Activated CD4-positive, alpha-beta memory T cell treated with anti-CD3 and anti-CD28 coated beads for 36 hours (primary cell): ENCODE measurements around the gene RPTOR. TPM values are rescaled to one million over a fixed set of nuclear protein-coding genes. Genes with fewer than 3 reads are reported as not detected.
"Not testable (repeated sequence)": the region's sequence is repeated elsewhere in the genome, so short reads cannot be mapped to it uniquely, and the experiment has no call there.

Experiments used
- CTCF ChIA-PET: fragments of 350-600 bp; sonication (Branson Sonifier 250); formaldehyde crosslinking; loops from one replicate; lab custom pipeline; 2021; ENCODE audit warnings: antibody characterized with exemption, inconsistent platforms; lab: Charles Lee
- POLR2A ChIA-PET: fragments of 350-600 bp; sonication (Branson Sonifier 250); formaldehyde crosslinking; loops from one replicate; lab custom pipeline; 2021; ENCODE audit warnings: antibody characterized with exemption; lab: Charles Lee
- DNase-seq: peaks from one replicate; pipeline ENCODE4 v3.0.0-alpha.2; 2020
- H3K27ac Mint-ChIP-seq: one replicate; pipeline ENCODE4 v1.8.0; 2021; ENCODE audit warnings: mixed read lengths
- H3K27me3 Mint-ChIP-seq: one replicate; pipeline ENCODE4 v1.8.0; 2021; ENCODE audit warnings: mixed read lengths
- H3K36me3 Mint-ChIP-seq: one replicate; pipeline ENCODE4 v1.8.0; 2021; ENCODE audit warnings: mixed read lengths
- H3K4me1 Mint-ChIP-seq: one replicate; pipeline ENCODE4 v1.8.0; 2021; ENCODE audit warnings: low read depth, mixed read lengths
- H3K4me3 Mint-ChIP-seq: one replicate; pipeline ENCODE4 v1.8.0; 2021; ENCODE audit warnings: mild to moderate bottlenecking, mixed read lengths
- H3K9me3 Mint-ChIP-seq: one replicate; pipeline ENCODE4 v1.8.0; 2021; ENCODE audit warnings: mixed read lengths
- intact Hi-C: fragments of 100-400 bp; cut with micrococcal nuclease; formaldehyde crosslinking; loops from one replicate; pipeline ENCODE4 v1.15.1; 2023
- total RNA-seq, 2 experiments: library from RNA; stranded (reverse); gene quantifications; one replicate each; pipeline ENCODE4 v1.2.3, GENCODE V29; 2021

The RPTOR gene
- total RNA-seq, 2 experiments from 2014 or later = 41.5 to 47.9 TPM

- no peak overlapping the region for H3K27ac Mint-ChIP-seq
- H3K36me3 Mint-ChIP-seq = no peaks in the 10 kb centered on the region
- ChIA-PET CTCF (interaction anchor here (0.8 to 1.2 kb wide), 2 partner anchors 10 kb away, joined by 4 read pairs; no protein-coding TSS in a partner anchor), POLR2A (interaction anchor here (1.1 kb wide), 1 partner anchor 21 kb away, joined by 3 read pairs; the partner anchor contains the start of gene RPTOR)
- no peaks in the 10 kb centered on the region for H3K9me3 Mint-ChIP-seq
- H3K4me1 Mint-ChIP-seq = peaks cover 7% of the 10 kb centered on the region
- intact Hi-C loops = no loop called here
- H3K4me3 Mint-ChIP-seq = no peak overlapping the region
- DNase-seq = no peak
- H3K27me3 Mint-ChIP-seq = no peaks in the 10 kb centered on the region
These were observed 20.9 kb downstream of the RPTOR start for GRCh38 chr17:80565343-80566053.

GRCh38 chr17:80566054-80566400, 21.4 kb downstream of the RPTOR start:
- DNase-seq = no peak
- no peaks in the 10 kb centered on the region for H3K36me3 Mint-ChIP-seq
- H3K4me1 Mint-ChIP-seq = peaks cover 9% of the 10 kb centered on the region
- no peaks in the 10 kb centered on the region for H3K9me3 Mint-ChIP-seq
- no peak overlapping the region for H3K27ac Mint-ChIP-seq
- H3K4me3 Mint-ChIP-seq = no peak overlapping the region
- ChIA-PET POLR2A (interaction anchor here (1.1 kb wide), 1 partner anchor 21 kb away, joined by 3 read pairs; the partner anchor contains the start of gene RPTOR), CTCF (interaction anchor here (0.8 kb wide), 1 partner anchor 10 kb away, joined by 4 read pairs; no protein-coding TSS in a partner anchor)
- no peaks in the 10 kb centered on the region for H3K27me3 Mint-ChIP-seq
- intact Hi-C loops = no loop called here

DNA sequence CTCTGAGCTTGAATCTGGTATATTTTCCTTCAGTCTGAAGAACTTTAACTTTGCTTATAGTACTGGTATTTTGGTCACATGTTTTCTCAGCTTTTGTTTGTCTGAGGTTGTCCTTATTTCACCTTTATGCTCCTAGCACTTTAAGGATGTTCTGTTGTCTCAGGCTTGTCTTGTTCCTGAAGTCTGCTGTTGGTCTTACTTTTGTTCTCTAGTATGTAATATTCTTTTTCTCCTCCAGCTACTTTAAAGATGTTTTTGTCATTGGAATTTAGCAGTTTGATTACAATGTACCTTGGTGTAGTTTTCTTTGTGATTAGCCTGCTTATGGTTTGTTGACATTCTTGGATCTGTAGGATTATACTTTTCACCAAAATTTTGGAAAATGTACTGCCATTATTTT, 23.6 kb downstream of the RPTOR start:
- ChIA-PET POLR2A (no interaction called here), CTCF (interaction anchor here (1.2 kb wide), 1 partner anchor 141 kb away, joined by 3 read pairs; no protein-coding TSS in a partner anchor)
- no peaks in the 10 kb centered on the region for H3K9me3 Mint-ChIP-seq
- no peak overlapping the region for H3K4me3 Mint-ChIP-seq
- no peak overlapping the region for H3K27ac Mint-ChIP-seq
- no peak for DNase-seq
- intact Hi-C loops = no loop called here
- peaks cover 5% of the 10 kb centered on the region for H3K36me3 Mint-ChIP-seq
- H3K4me1 Mint-ChIP-seq = peaks cover 8% of the 10 kb centered on the region
- H3K27me3 Mint-ChIP-seq = no peaks in the 10 kb centered on the region

DNA sequence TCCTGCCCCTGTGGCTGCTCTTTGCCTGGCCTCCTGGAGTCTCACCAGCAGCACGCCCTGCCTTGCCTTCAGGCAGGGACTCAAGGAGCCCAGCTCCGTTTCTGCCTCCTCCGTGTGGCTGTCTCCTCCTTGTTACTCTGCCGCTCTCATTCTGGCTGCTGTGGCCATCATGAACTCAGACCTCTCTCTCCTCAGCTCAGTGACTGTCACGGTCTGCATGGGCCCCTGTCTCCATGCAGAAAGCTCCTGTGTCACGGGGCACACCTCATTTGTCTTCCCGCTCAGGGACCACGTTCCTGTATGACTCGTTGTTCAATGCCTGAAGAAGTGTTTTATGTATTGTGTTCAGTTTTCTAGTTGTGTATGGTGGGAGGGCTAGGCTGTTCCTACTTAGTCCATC, 25.3 kb downstream of the RPTOR start:
- intact Hi-C loops = no loop called here
- Mint-ChIP-seq H3K9me3 (no peaks in the 10 kb centered on the region), H3K27me3 (no peaks in the 10 kb centered on the region), H3K4me1 (peaks cover 6% of the 10 kb centered on the region), H3K4me3 (no peak overlapping the region), H3K27ac (no peak overlapping the region), H3K36me3 (peaks cover 5% of the 10 kb centered on the region)
- no peak for DNase-seq
- CTCF ChIA-PET = interaction anchor here (1.4 kb wide), 1 partner anchor 143 kb away, joined by 4 read pairs; no protein-coding TSS in a partner anchor
- POLR2A ChIA-PET = interaction anchor here (0.7 kb wide), 1 partner anchor 221 kb away, joined by 3 read pairs; no protein-coding TSS in a partner anchor

- Mint-ChIP-seq H3K27me3 (no peaks in the 10 kb centered on the region), H3K27ac (no peak overlapping the region), H3K36me3 (peaks cover 5% of the 10 kb centered on the region), H3K9me3 (no peaks in the 10 kb centered on the region), H3K4me3 (no peak overlapping the region), H3K4me1 (peaks cover 13% of the 10 kb centered on the region)
- ChIA-PET POLR2A (no interaction called here), CTCF (interaction anchor here (0.6 to 4.6 kb wide), 5 partner anchors 9 to 204 kb away, joined by 3 to 30 read pairs (median 4); no protein-coding TSS in a partner anchor)
- no peak for DNase-seq
- intact Hi-C loops = no loop called here
These were observed 29.1 kb downstream of the RPTOR start for GRCh38 chr17:80573701-80574100.

GRCh38 chr17:80574496-80574895, 29.9 kb downstream of the RPTOR start:
- H3K27ac Mint-ChIP-seq = no peak overlapping the region
- H3K36me3 Mint-ChIP-seq = peaks cover 5% of the 10 kb centered on the region
- ChIA-PET POLR2A (no interaction called here), CTCF (interaction anchor here (0.6 to 4.6 kb wide), 4 partner anchors 28 to 205 kb away, joined by 3 to 30 read pairs (median 4); no protein-coding TSS in a partner anchor)
- DNase-seq = no peak
- H3K4me3 Mint-ChIP-seq = no peak overlapping the region
- H3K27me3 Mint-ChIP-seq = no peaks in the 10 kb centered on the region
- intact Hi-C loops = no loop called here
- peaks cover 13% of the 10 kb centered on the region for H3K4me1 Mint-ChIP-seq
- H3K9me3 Mint-ChIP-seq = no peaks in the 10 kb centered on the region

GRCh38 chr17:80575057-80575875, 30.6 kb downstream of the RPTOR start:
- CTCF ChIA-PET = interaction anchor here (0.5 to 4.6 kb wide), 62 partner anchors 8 to 395 kb away, joined by 3 to 30 read pairs (median 4); partner anchors contain the start of gene RPTOR
- Mint-ChIP-seq H3K27me3 (no peaks in the 10 kb centered on the region), H3K27ac (no peak overlapping the region), H3K36me3 (peaks cover 8% of the 10 kb centered on the region), H3K4me3 (no peak overlapping the region), H3K9me3 (no peaks in the 10 kb centered on the region), H3K4me1 (peaks cover 9% of the 10 kb centered on the region)
- DNase-seq = peak; percentile 94
- POLR2A ChIA-PET = no interaction called here
- intact Hi-C loops = loop anchor here (1.0 to 5.0 kb wide), 2 partner anchors 98 to 148 kb away; partner anchors contain the start of gene NPTX1

DNA sequence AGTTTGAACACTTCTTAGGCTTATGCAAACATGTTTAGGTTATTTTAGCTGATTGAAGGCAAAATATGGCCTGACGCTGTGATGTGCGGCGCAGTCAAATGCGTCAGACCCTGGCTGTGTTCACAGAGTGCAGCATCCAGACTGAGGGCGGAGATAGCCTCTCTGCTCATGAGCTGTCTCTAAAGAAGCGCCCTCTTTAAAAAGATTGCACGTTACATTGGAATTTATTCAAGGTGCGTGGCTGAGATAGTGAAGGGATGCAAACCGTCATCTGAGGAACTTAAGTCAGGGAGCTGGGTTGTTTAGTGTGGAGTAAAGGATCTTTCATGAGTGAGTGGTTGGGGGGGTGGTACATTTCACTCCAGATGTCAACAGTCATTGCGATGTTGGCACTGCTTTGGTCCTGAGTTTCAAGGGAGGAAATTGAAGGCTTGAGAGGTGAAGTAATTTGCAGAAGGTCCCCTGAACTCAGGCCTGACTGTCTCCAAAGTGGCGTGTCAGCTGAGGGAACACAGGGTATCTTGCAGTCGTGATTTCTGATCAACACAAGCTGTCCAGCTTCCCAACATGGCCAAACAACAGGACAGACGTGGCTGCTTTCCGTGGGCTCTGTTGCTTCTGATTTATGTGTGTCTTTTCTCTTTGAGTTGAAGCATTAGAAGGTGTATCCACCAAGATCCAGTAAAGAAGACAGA, 33.4 kb downstream of the RPTOR start:
- intact Hi-C loops = loop anchor here (5.0 kb wide), 1 partner anchor 101 kb away; the partner anchor contains the start of gene NPTX1
- H3K36me3 Mint-ChIP-seq = peaks cover 3% of the 10 kb centered on the region
- H3K4me1 Mint-ChIP-seq = peaks cover 9% of the 10 kb centered on the region
- POLR2A ChIA-PET = no interaction called here
- CTCF ChIA-PET = interaction anchor here (0.5 to 1.2 kb wide), 2 partner anchors 117 to 321 kb away, joined by 3 read pairs; no protein-coding TSS in a partner anchor
- no peaks in the 10 kb centered on the region for H3K27me3 Mint-ChIP-seq
- no peak overlapping the region for H3K4me3 Mint-ChIP-seq
- DNase-seq = no peak
- H3K9me3 Mint-ChIP-seq = no peaks in the 10 kb centered on the region
- H3K27ac Mint-ChIP-seq = no peak overlapping the region

GRCh38 chr17:80578668-80579388, 34.2 kb downstream of the RPTOR start:
- not testable (repeated sequence) for H3K36me3 Mint-ChIP-seq, H3K27ac Mint-ChIP-seq

GRCh38 chr17:80582165-80582564, 37.5 kb downstream of the RPTOR start:
- intact Hi-C loops = no loop called here
- CTCF ChIA-PET = no interaction called here

More at GRCh38 chr17:80578668-80579388, 34.2 kb downstream of the RPTOR start:
- H3K4me3 Mint-ChIP-seq, H3K27me3 Mint-ChIP-seq, H3K9me3 Mint-ChIP-seq, POLR2A ChIA-PET, DNase-seq: not testable (repeated sequence)
- H3K4me1 Mint-ChIP-seq = peaks cover 10% of the 10 kb centered on the region
- intact Hi-C loops = loop anchor here (5.0 kb wide), 1 partner anchor 102 kb away; the partner anchor contains the start of gene NPTX1
- CTCF ChIA-PET = interaction anchor here (0.5 kb wide), 1 partner anchor 118 kb away, joined by 3 read pairs; no protein-coding TSS in a partner anchor

More at GRCh38 chr17:80582165-80582564, 37.5 kb downstream of the RPTOR start:
- DNase-seq = no peak
- Mint-ChIP-seq H3K9me3 (no peaks in the 10 kb centered on the region), H3K4me3 (no peak overlapping the region), H3K27ac (no peak overlapping the region), H3K4me1 (peaks cover 24% of the 10 kb centered on the region), H3K36me3 (peaks cover 4% of the 10 kb centered on the region), H3K27me3 (no peaks in the 10 kb centered on the region)
- POLR2A ChIA-PET = interaction anchor here (0.6 kb wide), 1 partner anchor 310 kb away, joined by 3 read pairs; no protein-coding TSS in a partner anchor
